Mesendoderm (in vitro differentiated cells): ENCODE data around the gene PKNOX2.

ENCODE experiments used
- DNase-seq: peaks from one replicate; pipeline ENCODE4 v3.0.0; 2013
- H2AK5ac ChIP-seq: 2 replicates; pipeline ENCODE4 v1.6.1; 2013; ENCODE audit warnings: low read length, inconsistent platforms
- H2BK120ac ChIP-seq: 2 replicates; pipeline ENCODE4 v1.6.1; 2013; ENCODE audit warnings: low read depth, mild to moderate bottlenecking, low read length, moderate library complexity, mixed read lengths
- H2BK15ac ChIP-seq: replicated peaks from 2 replicates; pipeline ENCODE4 v1.6.1; 2013; ENCODE audit warnings: low read depth, mild to moderate bottlenecking, moderate library complexity
- H2BK5ac ChIP-seq: 2 replicates; pipeline ENCODE4 v1.6.1; 2013; ENCODE audit warnings: low read length, inconsistent platforms
- H3K18ac ChIP-seq: 2 replicates; pipeline ENCODE4 v1.6.1; 2013; ENCODE audit warnings: mild to moderate bottlenecking, low read length, mixed read lengths
- H3K23ac ChIP-seq: one replicate; pipeline ENCODE4 v1.6.1; 2013; ENCODE audit warnings: low read length
- H3K27ac ChIP-seq: 2 replicates; pipeline ENCODE4 v1.5.1; 2013; ENCODE audit warnings: low read depth, mild to moderate bottlenecking, inconsistent platforms, low read length, moderate library complexity
- H3K27me3 ChIP-seq: 2 replicates; pipeline ENCODE4 v1.6.1; 2013; ENCODE audit warnings: low read length, control low read depth, mild to moderate bottlenecking, inconsistent platforms; ENCODE audit not compliant: insufficient read depth, poor library complexity
- H3K36me3 ChIP-seq: 2 replicates; pipeline ENCODE4 v1.6.1; 2013; ENCODE audit warnings: low read length, inconsistent platforms; ENCODE audit not compliant: control insufficient read depth, insufficient read depth
- H3K4ac ChIP-seq: one replicate; pipeline ENCODE4 v1.6.1; 2013; ENCODE audit warnings: low read depth, mild to moderate bottlenecking, low read length, moderate library complexity
- H3K4me1 ChIP-seq: 2 replicates; pipeline ENCODE4 v1.6.1; 2013; ENCODE audit warnings: low read depth, low read length, inconsistent platforms; ENCODE audit not compliant: control insufficient read depth
- H3K4me2 ChIP-seq: 2 replicates; pipeline ENCODE4 v1.6.1; 2013; ENCODE audit warnings: low read length
- H3K4me3 ChIP-seq: 2 replicates; pipeline ENCODE4 v1.5.1; 2013; ENCODE audit warnings: mild to moderate bottlenecking, low read length
- H3K56ac ChIP-seq: one replicate; pipeline ENCODE4 v1.6.1; 2013; ENCODE audit warnings: low read length
- H3K79me1 ChIP-seq: 2 replicates; pipeline ENCODE4 v1.6.1; 2013; ENCODE audit warnings: low read length, inconsistent platforms
- H3K79me2 ChIP-seq: 2 replicates; pipeline ENCODE4 v1.6.1; 2013; ENCODE audit warnings: mild to moderate bottlenecking, low read length; ENCODE audit not compliant: control insufficient read depth, insufficient read depth
- H3K9ac ChIP-seq: 2 replicates; pipeline ENCODE4 v1.6.1; 2013; ENCODE audit warnings: low read length, inconsistent platforms
- H4K5ac ChIP-seq: one replicate; pipeline ENCODE4 v1.6.1; 2013; ENCODE audit warnings: low read length
- H4K8ac ChIP-seq: one replicate; pipeline ENCODE4 v1.6.1; 2013; ENCODE audit warnings: low read depth, mild to moderate bottlenecking, control low read depth, low read length, moderate library complexity
- WGBS: extraction: QIAGEN DNeasy Blood & Tissue Kit; methylation state at CpG from one replicate; pipeline ENCODE4 v1.1.7; 2013; ENCODE audit warnings: low lambda C conversion rate, missing lambda C conversion rate; ENCODE audit not compliant: insufficient coverage; ENCODE audit errors: extremely low coverage; 5-methylcytosine and 5-hydroxymethylcytosine counted together

Gene PKNOX2

GRCh38 chr11:125328225-125328580 lies 163.7 kb downstream of the PKNOX2 start:
- Histone ChIP-seq H2BK15ac (no peak overlapping the region), H3K27ac (no peak overlapping the region), H3K27me3 (no peaks in the 10 kb centered on the region), H3K79me2 (no peaks in the 10 kb centered on the region), H3K4me2 (no peak overlapping the region), H3K36me3 (no peaks in the 10 kb centered on the region), H3K4me3 (no peak overlapping the region), H2AK5ac (no peak overlapping the region), H4K5ac (no peak overlapping the region), H3K9ac (no peak overlapping the region), H2BK120ac (no peak overlapping the region), H3K56ac (no peak overlapping the region), H4K8ac (no peak overlapping the region), H3K4me1 (peaks cover 9% of the 10 kb centered on the region), H2BK5ac (no peak overlapping the region), H3K4ac (no peak overlapping the region), H3K18ac (no peak overlapping the region), H3K23ac (no peak overlapping the region), H3K79me1 (no peaks in the 10 kb centered on the region)
- no CpG with 5 or more reads among the region's 1 CpG for WGBS
- no peak for DNase-seq

DNA sequence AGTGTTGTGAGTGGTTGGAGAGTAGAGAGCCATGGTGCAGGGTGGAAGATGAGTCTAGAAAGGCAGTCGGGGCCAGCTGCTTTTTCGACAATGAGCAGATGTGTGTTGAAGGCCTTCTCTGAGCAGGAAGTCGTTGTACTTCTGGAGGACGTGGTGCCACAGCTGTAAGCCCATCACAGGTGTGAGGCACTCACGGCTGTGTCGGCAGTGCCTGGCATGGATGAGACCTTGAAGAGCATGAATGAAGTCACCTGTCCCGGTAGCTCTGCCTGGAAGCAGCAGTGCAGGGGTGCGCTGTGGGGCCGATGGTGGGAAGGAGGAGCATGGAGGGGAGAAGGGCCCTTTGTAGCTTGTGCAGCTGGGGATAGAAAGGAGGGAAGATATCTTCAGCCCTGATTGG lies 165.2 kb downstream of the PKNOX2 start:
- no peak overlapping the region for H3K9ac ChIP-seq
- no peak overlapping the region for H3K18ac ChIP-seq
- H3K56ac ChIP-seq = no peak overlapping the region
- no peak overlapping the region for H2BK120ac ChIP-seq
- no peak overlapping the region for H3K4me2 ChIP-seq
- WGBS = no CpG with 5 or more reads among the region's 9 CpGs
- H3K4me1 ChIP-seq = peaks cover 9% of the 10 kb centered on the region
- no peak overlapping the region for H2AK5ac ChIP-seq
- H3K27me3 ChIP-seq = no peaks in the 10 kb centered on the region
- H3K27ac ChIP-seq = no peak overlapping the region
- H3K4me3 ChIP-seq = no peak overlapping the region
- no peak for DNase-seq
- H3K36me3 ChIP-seq = no peaks in the 10 kb centered on the region
- H4K5ac ChIP-seq = no peak overlapping the region
- no peak overlapping the region for H3K4ac ChIP-seq
- no peak overlapping the region for H2BK5ac ChIP-seq
- H3K79me1 ChIP-seq = no peaks in the 10 kb centered on the region
- no peaks in the 10 kb centered on the region for H3K79me2 ChIP-seq
- H3K23ac ChIP-seq = no peak overlapping the region
- H4K8ac ChIP-seq = no peak overlapping the region
- H2BK15ac ChIP-seq = no peak overlapping the region

DNA sequence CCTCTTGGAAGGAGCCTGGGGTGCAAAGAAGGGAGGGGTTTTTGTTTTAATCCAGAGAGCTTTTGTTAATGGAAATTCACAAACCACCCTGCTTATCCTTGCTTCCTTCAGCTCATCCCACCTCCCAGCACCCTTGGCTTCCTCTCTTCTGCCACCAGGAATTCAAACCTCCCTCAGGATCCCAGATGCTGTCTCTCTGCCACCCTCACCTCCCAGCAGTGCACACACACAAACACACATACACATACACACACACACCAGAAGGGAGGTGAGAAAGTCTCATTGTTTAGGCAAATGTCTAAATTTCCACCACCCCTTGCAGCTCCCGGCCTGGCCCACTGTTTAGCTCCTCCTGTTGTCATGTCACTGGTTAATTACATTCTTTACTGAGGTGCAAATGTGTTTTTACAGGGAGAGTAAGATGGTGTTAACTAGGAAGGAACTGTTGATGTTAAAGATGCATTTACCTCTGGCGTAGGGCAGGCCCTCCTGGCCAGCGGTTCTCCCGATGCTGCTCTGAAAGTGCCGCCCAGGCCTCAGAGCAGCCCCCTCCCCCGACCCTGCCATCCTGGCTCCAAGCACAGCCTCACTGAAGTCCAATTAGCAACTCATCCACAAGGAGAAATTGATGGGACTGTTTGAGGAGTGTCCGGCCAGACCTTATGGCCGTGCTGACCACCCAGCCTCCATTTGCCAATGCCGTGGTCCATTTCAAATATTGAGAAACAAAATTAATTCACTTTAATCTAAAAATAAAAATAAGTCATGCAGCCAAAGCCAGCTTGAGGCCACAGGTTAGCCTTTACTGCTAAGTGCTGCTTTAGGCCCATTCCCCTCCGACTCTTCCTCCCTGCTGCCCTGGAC lies 166.1 kb downstream of the PKNOX2 start:
- no peak overlapping the region for H2BK15ac ChIP-seq
- H2BK120ac ChIP-seq = no peak overlapping the region
- H3K9ac ChIP-seq = no peak overlapping the region
- no peaks in the 10 kb centered on the region for H3K79me1 ChIP-seq
- peaks cover 9% of the 10 kb centered on the region for H3K4me1 ChIP-seq
- no peaks in the 10 kb centered on the region for H3K36me3 ChIP-seq
- H3K79me2 ChIP-seq = no peaks in the 10 kb centered on the region
- WGBS = no CpG with 5 or more reads among the region's 10 CpGs
- no peak overlapping the region for H4K8ac ChIP-seq
- H3K27ac ChIP-seq = no peak overlapping the region
- no peak overlapping the region for H3K18ac ChIP-seq
- H3K4me3 ChIP-seq = no peak overlapping the region
- no peak overlapping the region for H3K4me2 ChIP-seq
- H3K27me3 ChIP-seq = no peaks in the 10 kb centered on the region
- no peak overlapping the region for H3K4ac ChIP-seq
- H3K56ac ChIP-seq = no peak overlapping the region
- H2AK5ac ChIP-seq = no peak overlapping the region
- DNase-seq = peak; percentile 86
- H3K23ac ChIP-seq = no peak overlapping the region
- H4K5ac ChIP-seq = no peak overlapping the region
- no peak overlapping the region for H2BK5ac ChIP-seq

- Histone ChIP-seq H3K27ac (no peak overlapping the region), H3K79me2 (no peaks in the 10 kb centered on the region), H3K23ac (no peak overlapping the region), H3K4ac (no peak overlapping the region), H3K4me1 (peaks cover 9% of the 10 kb centered on the region), H2AK5ac (no peak overlapping the region), H3K36me3 (no peaks in the 10 kb centered on the region), H3K18ac (no peak overlapping the region), H2BK15ac (no peak overlapping the region), H3K4me2 (no peak overlapping the region), H3K9ac (no peak overlapping the region), H2BK5ac (no peak overlapping the region), H3K56ac (no peak overlapping the region), H2BK120ac (no peak overlapping the region), H4K8ac (no peak overlapping the region), H3K27me3 (no peaks in the 10 kb centered on the region), H4K5ac (no peak overlapping the region), H3K79me1 (no peaks in the 10 kb centered on the region), H3K4me3 (no peak overlapping the region)
- DNase-seq = no peak
- WGBS = no CpG with 5 or more reads among the region's 9 CpGs
Observed at GRCh38 chr11:125331357-125332035, 166.9 kb downstream of the PKNOX2 start.

- Histone ChIP-seq H4K8ac (no peak overlapping the region), H3K23ac (no peak overlapping the region), H2BK15ac (no peak overlapping the region), H3K4ac (no peak overlapping the region), H3K18ac (no peak overlapping the region), H3K27ac (no peak overlapping the region), H3K56ac (no peak overlapping the region), H4K5ac (no peak overlapping the region), H3K9ac (no peak overlapping the region), H3K79me1 (no peaks in the 10 kb centered on the region), H3K36me3 (no peaks in the 10 kb centered on the region), H3K27me3 (no peaks in the 10 kb centered on the region), H2BK120ac (no peak overlapping the region), H3K79me2 (no peaks in the 10 kb centered on the region), H3K4me1 (peaks cover 9% of the 10 kb centered on the region), H2BK5ac (no peak overlapping the region), H3K4me3 (no peak overlapping the region), H3K4me2 (no peak overlapping the region), H2AK5ac (no peak overlapping the region)
- DNase-seq = no peak
- WGBS = no CpG with 5 or more reads among the region's 8 CpGs
Observed at GRCh38 chr11:125332821-125333220, 168.3 kb downstream of the PKNOX2 start.
